ENCODE results near the gene FCRL6. TPM values are rescaled to one million over a fixed set of nuclear protein-coding genes. Genes with fewer than 3 reads are reported as not detected.

FCRL6 gene
- total and polyA plus RNA-seq, 3 experiments from 2014 or later = 1.5 to 129 (median 1.8) TPM

GRCh38 chr1:159800177-159800930 is 1.8 kb upstream of the FCRL6 start:
- peaks cover 40% of the 10 kb centered on the region for H3K4me1 ChIP-seq (ENCODE audit: insufficient read depth, low read length)
- peaks cover 66 to 69% (median 69%) of the 10 kb centered on the region in 3 donors for H3K4me1 Mint-ChIP-seq

GRCh38 chr1:159803956-159804689 is 2.0 kb downstream of the FCRL6 start:
- no peak for DNase-seq
- peaks cover 81 to 85% (median 83%) of the 10 kb centered on the region in 3 donors for H3K4me1 Mint-ChIP-seq
- no peaks in the 10 kb centered on the region for H3K27me3 ChIP-seq (ENCODE audit: insufficient read depth, low read length, poor library complexity, severe bottlenecking)
- peaks cover 13 to 15% (median 14%) of the 10 kb centered on the region in 3 donors for H3K36me3 Mint-ChIP-seq
- H3K9me3 ChIP-seq (ENCODE audit: low read length) = no peaks in the 10 kb centered on the region
- peak overlapping the region; percentile 80 to 94 (median 85) for H3K4me3 Mint-ChIP-seq
- peak overlapping the region in 7 of 8 donors; percentile 36 to 92 (median 49) for H3K27ac Mint-ChIP-seq
- H3K27me3 Mint-ChIP-seq = peaks cover 0 to 7% of the 10 kb centered on the region in 2 donors
- ChIA-PET POLR2A (interaction anchor here (1.5 kb wide), 1 partner anchor 120 kb away, joined by 3 read pairs; no protein-coding TSS in a partner anchor), CTCF (interaction anchor here (1.2 to 12.6 kb wide), 8 partner anchors 15 to 202 kb away, joined by 3 to 316 read pairs (median 6); partner anchors contain the start of genes DUSP23 and SLAMF8)
- H3K9me3 Mint-ChIP-seq = no peaks in the 10 kb centered on the region
- peak overlapping the region; percentile 50 for H3K4me3 ChIP-seq (ENCODE audit: low read length)
- H3K36me3 ChIP-seq (ENCODE audit: insufficient read depth, low read length) = no peaks in the 10 kb centered on the region
- H3K4me1 ChIP-seq (ENCODE audit: insufficient read depth, low read length) = peaks cover 39% of the 10 kb centered on the region
- no peak overlapping the region for H3K27ac ChIP-seq (ENCODE audit: low read depth, low read length)

More at GRCh38 chr1:159800177-159800930, 1.8 kb upstream of the FCRL6 start:
- Mint-ChIP-seq H3K36me3 (peaks cover 1 to 5% (median 2%) of the 10 kb centered on the region in 3 donors), H3K27ac (peak overlapping the region; percentile 12 to 94 (median 70)), H3K27me3 (peaks cover 0 to 4% of the 10 kb centered on the region in 2 donors), H3K4me3 (peak overlapping the region; percentile 80 to 94 (median 85)), H3K9me3 (no peaks in the 10 kb centered on the region)
- peak overlapping the region; percentile 17 for H3K27ac ChIP-seq (ENCODE audit: low read depth, low read length)
- CTCF ChIA-PET = interaction anchor here (0.9 to 12.6 kb wide), 16 partner anchors 10 to 587 kb away, joined by 3 to 316 read pairs (median 10); partner anchors contain the start of genes DUSP23, SLAMF8 and TAGLN2
- no peaks in the 10 kb centered on the region for H3K27me3 ChIP-seq (ENCODE audit: insufficient read depth, low read length, poor library complexity, severe bottlenecking)
- H3K4me3 ChIP-seq (ENCODE audit: low read length) = peak overlapping the region; percentile 50
- no peaks in the 10 kb centered on the region for H3K9me3 ChIP-seq (ENCODE audit: low read length)
- DNase-seq = peak; percentile 15 to 67 (median 32)
- POLR2A ChIA-PET = interaction anchor here (0.8 to 1.8 kb wide), 3 partner anchors 26 to 90 kb away, joined by 4 to 7 read pairs (median 5); partner anchors contain the start of gene SLAMF8
- no peaks in the 10 kb centered on the region for H3K36me3 ChIP-seq (ENCODE audit: insufficient read depth, low read length)

GRCh38 chr1:159804924-159805323 is 2.8 kb downstream of the FCRL6 start:
- CTCF ChIA-PET = interaction anchor here (1.3 to 12.6 kb wide), 4 partner anchors 22 to 202 kb away, joined by 3 to 316 read pairs (median 8); partner anchors contain the start of genes DUSP23 and SLAMF8

GRCh38 chr1:159815926-159816325 is 13.8 kb downstream of the FCRL6 start:
- Mint-ChIP-seq H3K36me3 (peaks cover 1 to 41% (median 5%) of the 10 kb centered on the region in 3 donors), H3K27ac (no peak overlapping the region), H3K4me3 (no peak overlapping the region), H3K27me3 (peaks cover 0 to 4% of the 10 kb centered on the region in 2 donors), H3K4me1 (peaks cover 24 to 30% (median 29%) of the 10 kb centered on the region in 3 donors), H3K9me3 (no peaks in the 10 kb centered on the region)
- ChIA-PET POLR2A (no interaction called here), CTCF (no interaction called here)
- no peaks in the 10 kb centered on the region for H3K27me3 ChIP-seq (ENCODE audit: insufficient read depth, low read length, poor library complexity, severe bottlenecking)
- no peaks in the 10 kb centered on the region for H3K36me3 ChIP-seq (ENCODE audit: insufficient read depth, low read length)
- no peaks in the 10 kb centered on the region for H3K9me3 ChIP-seq (ENCODE audit: low read length)
- DNase-seq = no peak
- H3K4me1 ChIP-seq (ENCODE audit: insufficient read depth, low read length) = no peaks in the 10 kb centered on the region
- H3K4me3 ChIP-seq (ENCODE audit: low read length) = no peak overlapping the region
- H3K27ac ChIP-seq (ENCODE audit: low read depth, low read length) = no peak overlapping the region

More at GRCh38 chr1:159804924-159805323, 2.8 kb downstream of the FCRL6 start:
- Histone ChIP-seq H3K27me3 (ENCODE audit: insufficient read depth, low read length, poor library complexity, severe bottlenecking) (no peaks in the 10 kb centered on the region), H3K27ac (ENCODE audit: low read depth, low read length) (no peak overlapping the region), H3K4me1 (ENCODE audit: insufficient read depth, low read length) (peaks cover 31% of the 10 kb centered on the region), H3K4me3 (ENCODE audit: low read length) (no peak overlapping the region), H3K36me3 (ENCODE audit: insufficient read depth, low read length) (no peaks in the 10 kb centered on the region), H3K9me3 (ENCODE audit: low read length) (no peaks in the 10 kb centered on the region)
- no peak for DNase-seq
- Mint-ChIP-seq H3K27me3 (peaks cover 0 to 7% of the 10 kb centered on the region in 2 donors), H3K4me1 (peaks cover 73 to 77% (median 75%) of the 10 kb centered on the region in 3 donors), H3K27ac (peak overlapping the region in 4 of 8 donors; percentile 0 to 62 (median 34)), H3K36me3 (peaks cover 14 to 16% (median 15%) of the 10 kb centered on the region in 3 donors), H3K4me3 (peak overlapping the region; percentile 21 to 94 (median 83)), H3K9me3 (no peaks in the 10 kb centered on the region)
- POLR2A ChIA-PET = no interaction called here

- H3K27me3 Mint-ChIP-seq = peaks cover 0 to 1% of the 10 kb centered on the region in 2 donors
- no peak overlapping the region for H3K4me3 Mint-ChIP-seq
- DNase-seq = no peak
- Histone ChIP-seq H3K36me3 (ENCODE audit: insufficient read depth, low read length) (no peaks in the 10 kb centered on the region), H3K27ac (ENCODE audit: low read depth, low read length) (no peak overlapping the region), H3K27me3 (ENCODE audit: insufficient read depth, low read length, poor library complexity, severe bottlenecking) (no peaks in the 10 kb centered on the region), H3K9me3 (ENCODE audit: low read length) (no peaks in the 10 kb centered on the region), H3K4me1 (ENCODE audit: insufficient read depth, low read length) (no peaks in the 10 kb centered on the region), H3K4me3 (ENCODE audit: low read length) (no peak overlapping the region)
- H3K27ac Mint-ChIP-seq = peak overlapping the region in 3 of 8 donors; percentile 45 to 83 (median 49)
- H3K4me1 Mint-ChIP-seq = peaks cover 21 to 38% (median 38%) of the 10 kb centered on the region in 3 donors
- no peaks in the 10 kb centered on the region for H3K9me3 Mint-ChIP-seq
- ChIA-PET CTCF (interaction anchor here (0.9 to 1.3 kb wide), 3 partner anchors 9 to 70 kb away, joined by 3 to 5 read pairs (median 3); partner anchors contain the start of gene SLAMF8), POLR2A (interaction anchor here (0.8 to 1.1 kb wide), 2 partner anchors 8 to 14 kb away, joined by 3 read pairs; no protein-coding TSS in a partner anchor)
- H3K36me3 Mint-ChIP-seq = peaks cover 1 to 28% (median 5%) of the 10 kb centered on the region in 3 donors
These were observed 15.3 kb downstream of the FCRL6 start for GRCh38 chr1:159817276-159818041.

- Histone ChIP-seq H3K9me3 (ENCODE audit: low read length) (no peaks in the 10 kb centered on the region), H3K36me3 (ENCODE audit: insufficient read depth, low read length) (no peaks in the 10 kb centered on the region), H3K4me1 (ENCODE audit: insufficient read depth, low read length) (peaks cover 29% of the 10 kb centered on the region), H3K27me3 (ENCODE audit: insufficient read depth, low read length, poor library complexity, severe bottlenecking) (no peaks in the 10 kb centered on the region), H3K4me3 (ENCODE audit: low read length) (no peak overlapping the region), H3K27ac (ENCODE audit: low read depth, low read length) (no peak overlapping the region)
- Mint-ChIP-seq H3K27ac (peak overlapping the region in 2 of 8 donors; percentile 14 to 38), H3K4me3 (peak overlapping the region in 1 of 7 donors; percentile 10), H3K9me3 (no peaks in the 10 kb centered on the region), H3K4me1 (peaks cover 45 to 69% (median 65%) of the 10 kb centered on the region in 3 donors), H3K36me3 (peaks cover 0 to 2% (median 0%) of the 10 kb centered on the region in 3 donors), H3K27me3 (peaks cover 0 to 2% of the 10 kb centered on the region in 2 donors)
- ChIA-PET POLR2A (no interaction called here), CTCF (interaction anchor here (0.7 to 4.0 kb wide), 6 partner anchors 9 to 71 kb away, joined by 3 to 18 read pairs (median 6); partner anchors contain the start of gene FCRL6)
- DNase-seq = no peak
These were observed 19.2 kb downstream of the FCRL6 start for GRCh38 chr1:159821171-159821867.
